ENCODE measurements around the gene RFX8.

- TF ChIP-seq CTCF (IDR thresholded peaks at IDR 0.05) (no peak), POLR2A (IDR thresholded peaks at IDR 0.05) (no peak)
Observed at GRCh38 chr2:101501443-101501842, 26.5 kb upstream of the RFX8 start.

Measured in stomach (tissue), 4 donors.